Measurements from ENCODE around the gene RNF31.

The RNF31 gene

GRCh38 chr14:24117179-24117578 is 30.1 kb upstream of the RNF31 start:
- Histone ChIP-seq H3K4me3 (ENCODE audit: low read length in 2 of 2) (no peak overlapping the region), H3K9ac (ENCODE audit: low read depth in 1 of 2, low read length in 2 of 2) (no peak overlapping the region), H3K4me1 (ENCODE audit: control insufficient read depth in 2 of 2, insufficient read depth in 2 of 2, low read length in 2 of 2) (peaks cover 15 to 18% of the 10 kb centered on the region in 2 donors), H3K27me3 (ENCODE audit: control insufficient read depth in 2 of 2, insufficient read depth in 2 of 2, low read length in 2 of 2) (no peaks in the 10 kb centered on the region), H3K27ac (ENCODE audit: low read depth in 2 of 2, low read length in 2 of 2) (no peak overlapping the region), H3K36me3 (ENCODE audit: control insufficient read depth in 2 of 2, insufficient read depth in 2 of 2, low read length in 2 of 2) (peaks cover 43 to 50% of the 10 kb centered on the region in 2 donors), H3K9me3 (ENCODE audit: control insufficient read depth in 2 of 2, low read length in 2 of 2) (no peaks in the 10 kb centered on the region)

GRCh38 chr14:24119691-24120090 is 27.6 kb upstream of the RNF31 start:
- Histone ChIP-seq H3K4me1 (ENCODE audit: control insufficient read depth in 2 of 2, insufficient read depth in 2 of 2, low read length in 2 of 2) (peaks cover 10 to 13% of the 10 kb centered on the region in 2 donors), H3K9ac (ENCODE audit: low read depth in 1 of 2, low read length in 2 of 2) (no peak overlapping the region), H3K27ac (ENCODE audit: low read depth in 2 of 2, low read length in 2 of 2) (no peak overlapping the region), H3K9me3 (ENCODE audit: control insufficient read depth in 2 of 2, low read length in 2 of 2) (no peaks in the 10 kb centered on the region), H3K36me3 (ENCODE audit: control insufficient read depth in 2 of 2, insufficient read depth in 2 of 2, low read length in 2 of 2) (peaks cover 65 to 66% of the 10 kb centered on the region in 2 donors), H3K4me3 (ENCODE audit: low read length in 2 of 2) (no peak overlapping the region), H3K27me3 (ENCODE audit: control insufficient read depth in 2 of 2, insufficient read depth in 2 of 2, low read length in 2 of 2) (no peaks in the 10 kb centered on the region)

GRCh38 chr14:24121210-24121609 is 26.1 kb upstream of the RNF31 start:
- no peaks in the 10 kb centered on the region for H3K27me3 ChIP-seq (ENCODE audit: control insufficient read depth in 2 of 2, insufficient read depth in 2 of 2, low read length in 2 of 2)
- H3K9me3 ChIP-seq (ENCODE audit: control insufficient read depth in 2 of 2, low read length in 2 of 2) = no peaks in the 10 kb centered on the region
- H3K9ac ChIP-seq (ENCODE audit: low read depth in 1 of 2, low read length in 2 of 2) = no peak overlapping the region
- no peak overlapping the region for H3K27ac ChIP-seq (ENCODE audit: low read depth in 2 of 2, low read length in 2 of 2)
- H3K4me1 ChIP-seq (ENCODE audit: control insufficient read depth in 2 of 2, insufficient read depth in 2 of 2, low read length in 2 of 2) = peaks cover 4 to 5% of the 10 kb centered on the region in 2 donors
- H3K36me3 ChIP-seq (ENCODE audit: control insufficient read depth in 2 of 2, insufficient read depth in 2 of 2, low read length in 2 of 2) = peaks cover 66 to 67% of the 10 kb centered on the region in 2 donors
- no peak overlapping the region for H3K4me3 ChIP-seq (ENCODE audit: low read length in 2 of 2)

GRCh38 chr14:24122416-24122815 is 24.9 kb upstream of the RNF31 start:
- no peak overlapping the region for H3K9ac ChIP-seq (ENCODE audit: low read depth in 1 of 2, low read length in 2 of 2)
- H3K36me3 ChIP-seq (ENCODE audit: control insufficient read depth in 2 of 2, insufficient read depth in 2 of 2, low read length in 2 of 2) = peaks cover 57 to 67% of the 10 kb centered on the region in 2 donors
- no peaks in the 10 kb centered on the region for H3K27me3 ChIP-seq (ENCODE audit: control insufficient read depth in 2 of 2, insufficient read depth in 2 of 2, low read length in 2 of 2)
- H3K4me3 ChIP-seq (ENCODE audit: low read length in 2 of 2) = no peak overlapping the region
- H3K27ac ChIP-seq (ENCODE audit: low read depth in 2 of 2, low read length in 2 of 2) = no peak overlapping the region
- no peaks in the 10 kb centered on the region for H3K4me1 ChIP-seq (ENCODE audit: control insufficient read depth in 2 of 2, insufficient read depth in 2 of 2, low read length in 2 of 2)
- no peaks in the 10 kb centered on the region for H3K9me3 ChIP-seq (ENCODE audit: control insufficient read depth in 2 of 2, low read length in 2 of 2)

GRCh38 chr14:24122898-24123297 is 24.4 kb upstream of the RNF31 start:
- peaks cover 54 to 62% of the 10 kb centered on the region in 2 donors for H3K36me3 ChIP-seq (ENCODE audit: control insufficient read depth in 2 of 2, insufficient read depth in 2 of 2, low read length in 2 of 2)
- no peaks in the 10 kb centered on the region for H3K27me3 ChIP-seq (ENCODE audit: control insufficient read depth in 2 of 2, insufficient read depth in 2 of 2, low read length in 2 of 2)
- H3K9ac ChIP-seq (ENCODE audit: low read depth in 1 of 2, low read length in 2 of 2) = no peak overlapping the region
- no peaks in the 10 kb centered on the region for H3K4me1 ChIP-seq (ENCODE audit: control insufficient read depth in 2 of 2, insufficient read depth in 2 of 2, low read length in 2 of 2)
- H3K4me3 ChIP-seq (ENCODE audit: low read length in 2 of 2) = no peak overlapping the region
- no peaks in the 10 kb centered on the region for H3K9me3 ChIP-seq (ENCODE audit: control insufficient read depth in 2 of 2, low read length in 2 of 2)
- H3K27ac ChIP-seq (ENCODE audit: low read depth in 2 of 2, low read length in 2 of 2) = no peak overlapping the region

GRCh38 chr14:24123424-24124417 is 23.6 kb upstream of the RNF31 start:
- Histone ChIP-seq H3K36me3 (ENCODE audit: control insufficient read depth in 2 of 2, insufficient read depth in 2 of 2, low read length in 2 of 2) (peaks cover 45 to 53% of the 10 kb centered on the region in 2 donors), H3K9me3 (ENCODE audit: control insufficient read depth in 2 of 2, low read length in 2 of 2) (no peaks in the 10 kb centered on the region), H3K9ac (ENCODE audit: low read depth in 1 of 2, low read length in 2 of 2) (no peak overlapping the region)

GRCh38 chr14:24126939-24127338 is 20.4 kb upstream of the RNF31 start:
- H3K27me3 ChIP-seq (ENCODE audit: control insufficient read depth in 2 of 2, insufficient read depth in 2 of 2, low read length in 2 of 2) = no peaks in the 10 kb centered on the region
- H3K27ac ChIP-seq (ENCODE audit: low read depth in 2 of 2, low read length in 2 of 2) = no peak overlapping the region

More at GRCh38 chr14:24123424-24124417, 23.6 kb upstream of the RNF31 start:
- Histone ChIP-seq H3K27ac (ENCODE audit: low read depth in 2 of 2, low read length in 2 of 2) (no peak overlapping the region), H3K4me3 (ENCODE audit: low read length in 2 of 2) (no peak overlapping the region), H3K27me3 (ENCODE audit: control insufficient read depth in 2 of 2, insufficient read depth in 2 of 2, low read length in 2 of 2) (no peaks in the 10 kb centered on the region), H3K4me1 (ENCODE audit: control insufficient read depth in 2 of 2, insufficient read depth in 2 of 2, low read length in 2 of 2) (no peaks in the 10 kb centered on the region)

GRCh38 chr14:24127673-24128072 is 19.6 kb upstream of the RNF31 start:
- no peaks in the 10 kb centered on the region for H3K4me1 ChIP-seq (ENCODE audit: control insufficient read depth in 2 of 2, insufficient read depth in 2 of 2, low read length in 2 of 2)
- no peak overlapping the region for H3K9ac ChIP-seq (ENCODE audit: low read depth in 1 of 2, low read length in 2 of 2)
- no peaks in the 10 kb centered on the region for H3K27me3 ChIP-seq (ENCODE audit: control insufficient read depth in 2 of 2, insufficient read depth in 2 of 2, low read length in 2 of 2)
- peaks cover 12 to 20% of the 10 kb centered on the region in 2 donors for H3K36me3 ChIP-seq (ENCODE audit: control insufficient read depth in 2 of 2, insufficient read depth in 2 of 2, low read length in 2 of 2)
- H3K9me3 ChIP-seq (ENCODE audit: control insufficient read depth in 2 of 2, low read length in 2 of 2) = no peaks in the 10 kb centered on the region
- H3K27ac ChIP-seq (ENCODE audit: low read depth in 2 of 2, low read length in 2 of 2) = no peak overlapping the region
- H3K4me3 ChIP-seq (ENCODE audit: low read length in 2 of 2) = no peak overlapping the region

More at GRCh38 chr14:24126939-24127338, 20.4 kb upstream of the RNF31 start:
- Histone ChIP-seq H3K36me3 (ENCODE audit: control insufficient read depth in 2 of 2, insufficient read depth in 2 of 2, low read length in 2 of 2) (peaks cover 18 to 25% of the 10 kb centered on the region in 2 donors), H3K4me1 (ENCODE audit: control insufficient read depth in 2 of 2, insufficient read depth in 2 of 2, low read length in 2 of 2) (no peaks in the 10 kb centered on the region), H3K4me3 (ENCODE audit: low read length in 2 of 2) (no peak overlapping the region), H3K9me3 (ENCODE audit: control insufficient read depth in 2 of 2, low read length in 2 of 2) (no peaks in the 10 kb centered on the region), H3K9ac (ENCODE audit: low read depth in 1 of 2, low read length in 2 of 2) (no peak overlapping the region)

GRCh38 chr14:24129410-24129998 is 17.8 kb upstream of the RNF31 start:
- Histone ChIP-seq H3K9ac (ENCODE audit: low read depth in 1 of 2, low read length in 2 of 2) (no peak overlapping the region), H3K4me3 (ENCODE audit: low read length in 2 of 2) (no peak overlapping the region), H3K36me3 (ENCODE audit: control insufficient read depth in 2 of 2, insufficient read depth in 2 of 2, low read length in 2 of 2) (peaks cover 0 to 2% of the 10 kb centered on the region in 2 donors), H3K27ac (ENCODE audit: low read depth in 2 of 2, low read length in 2 of 2) (no peak overlapping the region), H3K4me1 (ENCODE audit: control insufficient read depth in 2 of 2, insufficient read depth in 2 of 2, low read length in 2 of 2) (no peaks in the 10 kb centered on the region), H3K9me3 (ENCODE audit: control insufficient read depth in 2 of 2, low read length in 2 of 2) (no peaks in the 10 kb centered on the region), H3K27me3 (ENCODE audit: control insufficient read depth in 2 of 2, insufficient read depth in 2 of 2, low read length in 2 of 2) (no peaks in the 10 kb centered on the region)

- Histone ChIP-seq H3K27ac (ENCODE audit: low read depth in 2 of 2, low read length in 2 of 2) (no peak within 1 kb of the TSS), H3K27me3 (ENCODE audit: control insufficient read depth in 2 of 2, insufficient read depth in 2 of 2, low read length in 2 of 2) (no peaks in the 10 kb centered on the region), H3K9me3 (ENCODE audit: control insufficient read depth in 2 of 2, low read length in 2 of 2) (no peaks in the 10 kb centered on the region), H3K4me3 (ENCODE audit: low read length in 2 of 2) (no peak within 1 kb of the TSS), H3K9ac (ENCODE audit: low read depth in 1 of 2, low read length in 2 of 2) (no peak within 1 kb of the TSS), H3K4me1 (ENCODE audit: control insufficient read depth in 2 of 2, insufficient read depth in 2 of 2, low read length in 2 of 2) (peaks cover 2 to 3% of the 10 kb centered on the region in 2 donors), H3K36me3 (ENCODE audit: control insufficient read depth in 2 of 2, insufficient read depth in 2 of 2, low read length in 2 of 2) (no peaks in the 10 kb centered on the region)
Observed at GRCh38 chr14:24130380-24130716, 16.9 kb upstream of the RNF31 start, which contains the start of gene FITM1. Gene FITM1 (plus strand): TSS chr14:24130659. CDS start chr14:24131564, 905 bp downstream.

Data from mucosa of rectum (tissue), 2 donors.